Astrocyte (in vitro differentiated cells and primary cell): ENCODE data around the gene FAM117A.

ENCODE experiments used
- CTCF ChIP-seq: IDR thresholded peaks from 2 replicates; pipeline ENCODE4 v1.5.1; 2011; ENCODE audit warnings: low read depth, mild to moderate bottlenecking, inconsistent platforms, low read length, moderate library complexity; ENCODE audit not compliant: insufficient read depth
- EZH2 ChIP-seq: IDR thresholded peaks from 2 replicates; pipeline ENCODE4 v1.6.1; 2012; ENCODE audit warnings: mild to moderate bottlenecking, low read length, inconsistent platforms; ENCODE audit not compliant: insufficient read depth

- TF ChIP-seq EZH2, result no peak
- no peak for TF ChIP-seq CTCF
Measured at GRCh38 chr17:49700960-49701359, 63.0 kb downstream of the FAM117A start.
